HAP-1 (cell line): ENCODE results near the gene POLDIP3.

Experiments
- DNase-seq, 2 experiments: peaks; one replicate each; pipeline ENCODE4 v3.0.0-alpha.2; 2016 to 2020; ENCODE audit warnings: low spot score in 2 of 2
- H3K27me3 ChIP-seq: fragments of 250-450 bp; sonication (Bioruptor Pico); 2 replicates; pipeline ENCODE4 v1.5.1; 2020; ENCODE audit warnings: low read depth, mild to moderate bottlenecking, moderate library complexity
- H3K36me3 ChIP-seq: fragments of 250-450 bp; sonication (Bioruptor Pico); replicated peaks from 2 replicates; pipeline ENCODE4 v1.5.1; 2020; ENCODE audit warnings: mild to moderate bottlenecking
- H3K4me1 ChIP-seq: fragments of 250-450 bp; sonication (Bioruptor Pico); 2 replicates; pipeline ENCODE4 v1.5.1; 2020; ENCODE audit warnings: mild to moderate bottlenecking
- H3K4me3 ChIP-seq: fragments of 250-450 bp; sonication (Bioruptor Pico); 2 replicates; pipeline ENCODE4 v1.5.1; 2020; ENCODE audit warnings: mild to moderate bottlenecking, moderate library complexity
- H3K9me3 ChIP-seq: fragments of 250-450 bp; sonication (Bioruptor Pico); 2 replicates; pipeline ENCODE4 v1.5.1; 2020; ENCODE audit warnings: mild to moderate bottlenecking, moderate library complexity
- in situ Hi-C: fragments of 300-500 bp; cut with MboI; formaldehyde crosslinking; loops from 3 replicates; pipeline ENCODE4 v1.14.3; 2020; ENCODE audit warnings: low sequenced_read_pairs, inconsistent platforms, mixed read lengths

Gene POLDIP3

DNA sequence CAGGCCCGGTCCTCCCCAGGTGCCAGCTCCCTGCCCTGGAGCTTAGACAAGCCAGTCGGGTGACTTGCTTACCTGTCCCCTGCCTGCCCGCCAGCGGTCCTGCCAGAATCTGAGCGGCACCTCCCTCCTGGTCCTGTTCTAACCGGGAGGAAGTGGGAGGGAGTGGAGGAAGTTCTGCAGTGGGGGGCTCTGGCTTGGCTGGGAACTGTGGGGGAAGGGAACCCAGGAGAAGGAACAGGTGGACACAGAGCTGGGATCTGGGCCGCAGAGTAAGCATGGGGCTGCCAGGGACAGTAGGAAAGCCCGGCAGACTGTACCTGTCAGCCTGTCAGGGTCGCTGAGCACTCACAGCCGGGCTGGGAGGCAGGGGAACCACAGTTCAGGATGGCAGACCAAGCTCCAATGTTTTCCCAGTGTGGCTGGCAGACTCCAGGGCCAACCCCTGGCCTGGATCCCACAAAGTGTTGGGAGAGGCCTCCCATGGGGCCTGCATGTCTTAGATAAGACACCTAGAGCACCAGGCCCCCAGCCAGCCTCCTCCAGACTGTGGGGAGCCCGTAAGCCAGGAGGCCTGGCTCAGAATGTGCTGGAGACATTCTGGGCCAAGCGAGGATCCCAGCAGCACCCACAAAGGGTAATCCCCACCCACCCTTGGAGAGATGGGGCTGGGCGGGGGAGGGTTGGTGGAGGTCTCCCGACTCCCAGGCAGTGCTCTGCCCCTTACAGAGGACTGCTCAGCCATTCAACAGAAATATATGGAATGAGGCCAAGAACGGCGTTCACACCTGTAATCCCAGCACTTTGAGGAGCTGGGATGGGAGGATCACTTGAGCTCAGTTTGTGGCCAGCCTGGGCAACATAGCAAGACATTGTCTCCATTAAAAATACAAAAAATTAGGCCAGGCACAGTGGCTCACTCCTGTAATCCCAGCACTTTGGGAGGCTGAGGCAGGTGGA, 32.2 kb upstream of the POLDIP3 start:
- no peaks in the 10 kb centered on the region for H3K27me3 ChIP-seq
- in situ Hi-C loops, result no loop called here
- peaks cover 8% of the 10 kb centered on the region; the same call in 1 of the 2 replicates for H3K4me1 ChIP-seq
- no peaks in the 10 kb centered on the region for H3K9me3 ChIP-seq
- H3K4me3 ChIP-seq, result no peak overlapping the region
- DNase-seq, result no peak
- H3K36me3 ChIP-seq, result no peaks in the 10 kb centered on the region; the same call in 1 of the 2 replicates

DNA sequence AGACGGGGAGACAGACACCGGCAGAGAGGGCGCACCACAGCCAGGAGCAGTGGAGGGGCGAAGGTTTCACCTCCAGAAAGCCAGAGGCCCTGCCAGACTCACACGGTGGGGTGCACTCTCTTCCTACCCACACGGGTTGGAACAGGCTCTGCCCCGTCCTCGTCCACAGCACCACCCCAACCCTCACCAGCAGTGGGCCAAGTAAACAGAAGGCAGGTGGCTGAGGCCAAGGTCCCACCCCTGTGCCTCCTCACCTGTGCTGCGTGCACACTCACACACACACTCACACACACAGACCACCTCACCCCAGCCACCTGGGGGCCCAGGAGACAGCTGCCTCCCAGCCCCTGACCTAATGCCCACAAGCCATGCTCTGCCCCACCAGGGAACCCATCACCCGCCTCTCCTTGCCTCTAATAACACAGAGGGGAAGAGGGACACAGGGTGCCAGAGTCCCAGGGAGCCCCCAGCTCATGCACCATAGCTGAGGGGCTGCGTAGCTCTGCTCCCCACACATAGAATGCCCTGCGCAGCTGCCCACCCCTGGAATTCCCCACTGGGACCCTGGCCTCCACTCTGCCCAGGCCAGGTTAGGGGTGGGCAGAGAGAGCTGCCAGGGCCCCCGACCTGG, 31.4 kb upstream of the POLDIP3 start:
- Histone ChIP-seq H3K36me3 (no peaks in the 10 kb centered on the region; the same call in 1 of the 2 replicates), H3K4me3 (no peak overlapping the region), H3K9me3 (no peaks in the 10 kb centered on the region), H3K4me1 (peaks cover 8% of the 10 kb centered on the region; the same call in 1 of the 2 replicates), H3K27me3 (no peaks in the 10 kb centered on the region)
- DNase-seq, result no peak
- in situ Hi-C loops, result no loop called here

GRCh38 chr22:42645341-42645937, 30.8 kb upstream of the POLDIP3 start:
- Histone ChIP-seq H3K9me3 (no peaks in the 10 kb centered on the region), H3K4me1 (peaks cover 8% of the 10 kb centered on the region; the same call in 1 of the 2 replicates), H3K36me3 (no peaks in the 10 kb centered on the region; the same call in 1 of the 2 replicates), H3K27me3 (no peaks in the 10 kb centered on the region), H3K4me3 (no peak overlapping the region)
- no peak for DNase-seq
- in situ Hi-C loops, result no loop called here

GRCh38 chr22:42644422-42645340, 30.0 kb upstream of the POLDIP3 start:
- DNase-seq, result no peak
- H3K4me1 ChIP-seq, result peaks cover 8% of the 10 kb centered on the region; the same call in 1 of the 2 replicates

GRCh38 chr22:42643634-42644421, 29.1 kb upstream of the POLDIP3 start:
- Histone ChIP-seq H3K4me1 (peaks cover 8% of the 10 kb centered on the region; the same call in 1 of the 2 replicates), H3K27me3 (no peaks in the 10 kb centered on the region), H3K36me3 (no peaks in the 10 kb centered on the region; the same call in 1 of the 2 replicates), H3K9me3 (no peaks in the 10 kb centered on the region), H3K4me3 (no peak overlapping the region)
- in situ Hi-C loops, result no loop called here
- DNase-seq, result no peak

More at GRCh38 chr22:42644422-42645340, 30.0 kb upstream of the POLDIP3 start:
- H3K36me3 ChIP-seq, result no peaks in the 10 kb centered on the region; the same call in 1 of the 2 replicates
- H3K4me3 ChIP-seq, result no peak overlapping the region
- in situ Hi-C loops, result no loop called here
- no peaks in the 10 kb centered on the region for H3K9me3 ChIP-seq
- no peaks in the 10 kb centered on the region for H3K27me3 ChIP-seq

DNA sequence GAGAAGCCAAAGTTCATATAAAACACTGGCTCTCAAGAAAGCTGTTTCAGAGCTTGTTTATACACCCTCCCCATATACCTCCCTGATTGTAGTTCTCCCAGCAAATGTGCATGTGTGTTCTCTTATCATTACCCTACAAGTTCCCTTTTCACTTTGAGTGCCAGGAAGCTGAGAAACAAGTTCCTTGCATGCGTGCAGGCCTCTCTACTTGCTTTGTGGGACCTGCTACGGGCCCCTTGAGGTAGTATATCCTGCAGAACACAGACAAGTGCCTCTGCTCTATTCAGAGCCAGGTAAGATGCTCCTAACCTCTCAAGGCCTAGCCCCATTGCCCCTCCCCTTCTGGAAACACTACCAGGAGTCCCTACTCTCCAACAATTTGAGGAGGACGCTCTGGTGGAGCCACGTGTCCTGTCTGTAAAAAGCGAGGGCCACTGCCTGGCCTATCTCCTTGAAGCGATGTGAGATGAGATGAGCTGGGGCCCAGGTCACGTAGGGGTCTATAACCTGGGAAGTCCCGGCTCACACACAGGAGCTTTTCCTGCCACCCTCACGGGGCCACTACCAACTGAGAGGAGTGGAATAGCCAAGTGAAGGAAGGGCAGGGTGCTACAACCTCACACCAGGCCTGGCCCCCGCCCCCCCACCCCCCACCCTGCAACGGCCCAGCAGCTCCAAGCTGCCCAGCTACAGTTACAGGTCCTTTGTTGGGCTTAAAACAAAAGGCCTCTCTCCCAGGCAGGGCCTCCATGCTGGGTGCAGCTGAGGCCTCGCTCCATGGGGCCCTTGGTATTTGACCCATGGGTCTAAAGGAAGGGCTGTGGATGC, 28.3 kb upstream of the POLDIP3 start:
- Histone ChIP-seq H3K4me1 (peaks cover 3% of the 10 kb centered on the region; the same call in 1 of the 2 replicates), H3K36me3 (no peaks in the 10 kb centered on the region), H3K4me3 (no peak overlapping the region), H3K27me3 (no peaks in the 10 kb centered on the region), H3K9me3 (no peaks in the 10 kb centered on the region)
- in situ Hi-C loops, result no loop called here
- no peak for DNase-seq

DNA sequence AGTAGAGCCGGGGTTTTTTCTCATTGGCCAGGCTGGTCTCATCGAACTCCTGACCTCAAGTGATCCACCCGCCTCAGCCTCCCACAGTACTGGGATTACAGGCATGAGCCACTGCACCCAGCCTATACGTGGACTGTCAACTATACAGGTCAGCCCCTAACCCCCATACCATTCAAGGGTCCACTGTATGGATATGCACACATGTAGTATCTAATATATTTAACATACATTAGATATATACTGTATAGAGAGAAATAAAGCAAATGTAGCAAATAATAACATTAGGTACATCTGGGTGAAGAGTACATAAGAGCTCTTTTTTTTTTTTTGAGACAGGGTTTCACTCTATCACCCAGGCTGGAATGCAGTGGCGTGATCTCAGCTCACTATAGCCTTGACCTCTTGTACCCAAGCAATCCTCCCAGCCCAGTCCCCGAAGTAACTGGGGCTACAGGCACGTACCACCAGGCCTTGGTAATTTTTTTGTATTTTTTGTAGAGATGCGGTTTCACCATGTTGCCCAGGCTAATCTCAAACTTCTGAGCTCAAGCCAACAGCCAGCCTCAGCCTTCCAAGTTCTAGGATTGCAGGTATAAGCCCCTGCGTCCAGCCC, 27.2 kb upstream of the POLDIP3 start:
- DNase-seq, result no peak
- Histone ChIP-seq H3K36me3 (no peaks in the 10 kb centered on the region), H3K4me1 (no peaks in the 10 kb centered on the region), H3K9me3 (no peaks in the 10 kb centered on the region), H3K4me3 (no peak overlapping the region), H3K27me3 (no peaks in the 10 kb centered on the region)
- in situ Hi-C loops, result no loop called here

- Histone ChIP-seq H3K27me3 (no peaks in the 10 kb centered on the region), H3K36me3 (no peaks in the 10 kb centered on the region; the same call in 1 of the 2 replicates), H3K9me3 (no peaks in the 10 kb centered on the region), H3K4me1 (no peaks in the 10 kb centered on the region), H3K4me3 (no peak overlapping the region)
- DNase-seq, result no peak
- in situ Hi-C loops, result no loop called here
Measured at GRCh38 chr22:42639541-42640241, 25.0 kb upstream of the POLDIP3 start.

DNA sequence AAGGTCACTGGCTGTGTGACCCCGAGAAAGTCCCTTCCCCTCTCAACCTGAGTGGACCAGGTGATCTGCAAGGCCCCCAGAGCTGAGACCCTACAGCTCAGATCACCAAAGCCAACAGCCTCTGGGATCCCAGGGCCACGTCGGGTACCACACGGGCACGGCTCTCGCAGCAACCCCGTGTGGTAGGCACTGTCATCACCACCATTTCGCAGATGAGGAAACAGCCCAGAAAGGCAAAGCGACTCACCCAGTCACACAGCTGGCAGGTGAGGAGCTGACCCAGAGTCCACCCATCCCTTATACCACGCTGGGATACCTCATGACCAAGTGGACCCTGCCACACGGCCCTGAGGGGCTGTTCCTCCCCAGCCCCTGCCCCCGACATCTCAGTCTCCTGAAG, 22.9 kb upstream of the POLDIP3 start:
- Histone ChIP-seq H3K36me3 (peaks cover 13% of the 10 kb centered on the region), H3K27me3 (no peaks in the 10 kb centered on the region), H3K4me3 (no peak overlapping the region), H3K9me3 (no peaks in the 10 kb centered on the region), H3K4me1 (no peaks in the 10 kb centered on the region)
- in situ Hi-C loops, result no loop called here
- DNase-seq, result no peak

- H3K4me3 ChIP-seq, result no peak overlapping the region
- in situ Hi-C loops, result no loop called here
- no peaks in the 10 kb centered on the region for H3K27me3 ChIP-seq
- no peak for DNase-seq
- no peaks in the 10 kb centered on the region for H3K9me3 ChIP-seq
- peaks cover 20% of the 10 kb centered on the region for H3K36me3 ChIP-seq
- H3K4me1 ChIP-seq, result no peaks in the 10 kb centered on the region
Measured at GRCh38 chr22:42636506-42636905, 21.8 kb upstream of the POLDIP3 start.

- in situ Hi-C loops, result no loop called here
- Histone ChIP-seq H3K27me3 (no peaks in the 10 kb centered on the region), H3K9me3 (no peaks in the 10 kb centered on the region), H3K4me3 (no peak overlapping the region), H3K36me3 (peaks cover 20% of the 10 kb centered on the region), H3K4me1 (no peaks in the 10 kb centered on the region)
- no peak for DNase-seq
Measured at GRCh38 chr22:42635531-42635930, 20.8 kb upstream of the POLDIP3 start.
